Fibroblast of skin of left biceps (primary cell): ENCODE results near the gene NLE1.
"Not testable (repeated sequence)": the region's sequence is repeated elsewhere in the genome, so short reads cannot be mapped to it uniquely, and the experiment has no call there.

Source experiments
- DNase-seq, 2 experiments: peaks; one replicate each; pipeline ENCODE4 v3.0.0-alpha.2; 2013; ENCODE audit warnings: low read depth in 2 of 2

Gene NLE1

GRCh38 chr17:35162755-35163154, 20.7 kb upstream of the NLE1 start:
- no peak for DNase-seq

- DNase-seq: no peak
Observed at GRCh38 chr17:35161281-35161761, 19.2 kb upstream of the NLE1 start.

GRCh38 chr17:35160354-35161201, 18.5 kb upstream of the NLE1 start:
- no peak for DNase-seq

- DNase-seq: no peak
Observed at GRCh38 chr17:35159940-35160339, 17.8 kb upstream of the NLE1 start.

GRCh38 chr17:35155246-35155645, 13.1 kb upstream of the NLE1 start:
- DNase-seq: no peak

- DNase-seq: no peak
Observed at GRCh38 chr17:35154196-35155165, 12.4 kb upstream of the NLE1 start.

- no peak for DNase-seq
Observed at GRCh38 chr17:35152421-35153140, 10.5 kb upstream of the NLE1 start.

GRCh38 chr17:35151080-35151479, 9.0 kb upstream of the NLE1 start:
- not testable (repeated sequence) for DNase-seq

- no peak for DNase-seq
Observed at GRCh38 chr17:35149941-35150340, 7.8 kb upstream of the NLE1 start.

- no peak for DNase-seq
Observed at GRCh38 chr17:35148144-35148543, 6.0 kb upstream of the NLE1 start.

GRCh38 chr17:35147375-35147905, 5.3 kb upstream of the NLE1 start, which contains the start of gene UNC45B:
Gene UNC45B (plus strand): TSS chr17:35147817. CDS start chr17:35148264, 447 bp downstream.
- DNase-seq: no peak

GRCh38 chr17:35146214-35146833, 4.2 kb upstream of the NLE1 start:
- DNase-seq: no peak

- DNase-seq: no peak
Observed at GRCh38 chr17:35144840-35145239, 2.7 kb upstream of the NLE1 start.

- no peak for DNase-seq
Observed at GRCh38 chr17:35142467-35142796, 329 bp upstream of the NLE1 start.

GRCh38 chr17:35138218-35138617, 3.9 kb downstream of the NLE1 start:
- no peak for DNase-seq

- no peak for DNase-seq
Observed at GRCh38 chr17:35135322-35135721, 6.8 kb downstream of the NLE1 start.

- no peak for DNase-seq
Observed at GRCh38 chr17:35132816-35133550, 9.1 kb downstream of the NLE1 start.

- DNase-seq: no peak
Observed at GRCh38 chr17:35132099-35132498, 10.0 kb downstream of the NLE1 start.

GRCh38 chr17:35130392-35130791, 11.7 kb downstream of the NLE1 start:
- no peak for DNase-seq

- DNase-seq: no peak
Observed at GRCh38 chr17:35129973-35130351, 12.1 kb downstream of the NLE1 start.
